Aorta (tissue), 5 donors: Measurements from ENCODE around the gene SLC22A1. TPM values are rescaled to one million over a fixed set of nuclear protein-coding genes. Genes with fewer than 3 reads are reported as not detected.
"Not testable (repeated sequence)": the region's sequence is repeated elsewhere in the genome, so short reads cannot be mapped to it uniquely, and the experiment has no call there.

Experiments used
- ATAC-seq: fragments of 200-7000 bp; cut with Tn5 transposase; one replicate; pipeline ENCODE4 v1.9.1; 2022; ENCODE audit warnings: moderate library complexity; ENCODE audit not compliant: low FRiP score
- DNase-seq, 2 donors: peaks; one replicate each; pipeline ENCODE4 v3.0.0-alpha.2; 2020
- H3K27ac ChIP-seq, 2 donors: one replicate each; pipeline ENCODE4 v1.5.1; 2013; ENCODE audit warnings: low read length in 2 of 2, mild to moderate bottlenecking in 2 of 2, moderate library complexity in 2 of 2, control low read depth in 1 of 2, inconsistent platforms in 1 of 2, low read depth in 1 of 2
- H3K27me3 ChIP-seq, 2 donors: one replicate each; pipeline ENCODE4 v1.6.1; 2013; ENCODE audit warnings: control low read depth in 1 of 2, low read length in 1 of 2, mild to moderate bottlenecking in 1 of 2, moderate library complexity in 1 of 2; ENCODE audit not compliant: insufficient read depth in 2 of 2, control insufficient read depth in 1 of 2
- H3K36me3 ChIP-seq, 2 donors: one replicate each; pipeline ENCODE4 v1.6.1; 2013; ENCODE audit warnings: control low read depth in 1 of 2, low read length in 1 of 2, mild to moderate bottlenecking in 1 of 2; ENCODE audit not compliant: insufficient read depth in 2 of 2, control insufficient read depth in 1 of 2
- H3K4me1 ChIP-seq, 2 donors: one replicate each; pipeline ENCODE4 v1.6.1; 2013; ENCODE audit warnings: low read length in 2 of 2, control low read depth in 1 of 2, mild to moderate bottlenecking in 1 of 2, moderate library complexity in 1 of 2; ENCODE audit not compliant: insufficient read depth in 2 of 2, control insufficient read depth in 1 of 2
- H3K4me3 ChIP-seq, 2 donors: one replicate each; pipeline ENCODE4 v1.5.1; 2013; ENCODE audit warnings: low read length in 2 of 2, control low read depth in 1 of 2, mild to moderate bottlenecking in 1 of 2
- H3K9me3 ChIP-seq: one replicate; pipeline ENCODE4 v1.6.1; 2013; ENCODE audit warnings: mild to moderate bottlenecking, low read length; ENCODE audit not compliant: control insufficient read depth
- WGBS, 2 donors: extraction: QIAGEN DNeasy Blood & Tissue Kit; methylation state at CpG; one replicate each; pipeline ENCODE4 v1.1.7; 2013; 5-methylcytosine and 5-hydroxymethylcytosine counted together
- intact Hi-C, 2 donors: fragments of 100-400 bp; cut with DNase I; formaldehyde crosslinking; loops; one replicate each; pipeline versions ENCODE4 v1.14.2 to v1.15.0; 2022
- polyA plus RNA-seq, 2 donors: library from polyadenylated mRNA; stranded (reverse); fragments of 200-250 nt; gene quantifications; one replicate each; pipeline ENCODE4 v1.2.3, GENCODE V29; 2013
- total RNA-seq, 2 donors: library from RNA; stranded (reverse); fragmentation: NEBNext Ultra II Directional; extraction: Animal tissue kit (Norgen Biotek cat#: 25700); gene quantifications; one replicate each; pipeline ENCODE4 v1.2.1, GENCODE V29; 2021
- donor health status: healthy with polysubstance abuse.
- donor health status: Bipolar disorder and iron deficiency.
- donor health status: DM: no; HTN: no; CAD: no.
- donor health status: DM: no; HTN: no; CAD: no.
- donor health status: DM: yes; HTN: yes; CAD: no.

The SLC22A1 gene
- total and polyA plus RNA-seq, 4 donors, result 1.4 to 2.8 (median 2.5) TPM; not detected in 1

GRCh38 chr6:160163425-160163824 lies 41.8 kb downstream of the SLC22A1 start:
- Histone ChIP-seq H3K4me1 (no peaks in the 10 kb centered on the region), H3K4me3 (no peak overlapping the region), H3K9me3 (no peaks in the 10 kb centered on the region), H3K27ac (no peak overlapping the region), H3K27me3 (no peaks in the 10 kb centered on the region), H3K36me3 (no peaks in the 10 kb centered on the region)
- intact Hi-C loops, result no loop called here
- ATAC-seq (no peak), DNase-seq (no peak)
- WGBS, 2 donors, result 80% methylated on average over 8 of the region's 8 CpGs

GRCh38 chr6:160163912-160164311 lies 42.3 kb downstream of the SLC22A1 start:
- Histone ChIP-seq H3K36me3 (no peaks in the 10 kb centered on the region), H3K27me3 (no peaks in the 10 kb centered on the region), H3K4me1 (no peaks in the 10 kb centered on the region), H3K27ac (no peak overlapping the region), H3K9me3 (no peaks in the 10 kb centered on the region), H3K4me3 (no peak overlapping the region)
- no peak for ATAC-seq
- WGBS, 2 donors, result 71 to 75% methylated on average over 7 of the region's 7 CpGs
- intact Hi-C loops, result no loop called here
- DNase-seq, result no peak

GRCh38 chr6:160165928-160166327 lies 44.3 kb downstream of the SLC22A1 start:
- H3K27me3 ChIP-seq, H3K4me3 ChIP-seq, H3K4me1 ChIP-seq, H3K36me3 ChIP-seq, ATAC-seq, DNase-seq, H3K27ac ChIP-seq, H3K9me3 ChIP-seq, intact Hi-C loops: not testable (repeated sequence)
- 95% methylated on average over 3 of the region's 3 CpGs for whole genome bisulfite sequencing, 2 donors

GRCh38 chr6:160167604-160168399 lies 46.2 kb downstream of the SLC22A1 start:
- WGBS, 2 donors, result 94 to 95% methylated on average over 7 of the region's 7 CpGs
- ATAC-seq, result no peak
- intact Hi-C loops, result no loop called here

GRCh38 chr6:160170018-160170680 lies 48.5 kb downstream of the SLC22A1 start:
- Histone ChIP-seq H3K9me3 (no peaks in the 10 kb centered on the region), H3K36me3 (no peaks in the 10 kb centered on the region), H3K4me1 (no peaks in the 10 kb centered on the region), H3K4me3 (no peak overlapping the region), H3K27ac (no peak overlapping the region), H3K27me3 (no peaks in the 10 kb centered on the region)
- DNase-seq, result no peak
- 22 to 36% methylated on average over 6 of the region's 6 CpGs for WGBS, 2 donors
- no peak for ATAC-seq
- intact Hi-C loops, result no loop called here

More at GRCh38 chr6:160167604-160168399, 46.2 kb downstream of the SLC22A1 start:
- H3K36me3 ChIP-seq, result no peaks in the 10 kb centered on the region
- H3K4me1 ChIP-seq, result no peaks in the 10 kb centered on the region
- no peak for DNase-seq
- no peaks in the 10 kb centered on the region for H3K9me3 ChIP-seq
- no peaks in the 10 kb centered on the region for H3K27me3 ChIP-seq
- no peak overlapping the region for H3K4me3 ChIP-seq
- no peak overlapping the region for H3K27ac ChIP-seq

GRCh38 chr6:160172704-160173103 lies 51.1 kb downstream of the SLC22A1 start:
- WGBS, 2 donors, result 95 to 98% methylated on average over 5 of the region's 5 CpGs
- DNase-seq (no peak), ATAC-seq (no peak)
- Histone ChIP-seq H3K4me3 (no peak overlapping the region), H3K9me3 (no peaks in the 10 kb centered on the region), H3K4me1 (no peaks in the 10 kb centered on the region), H3K27me3 (no peaks in the 10 kb centered on the region), H3K36me3 (no peaks in the 10 kb centered on the region), H3K27ac (no peak overlapping the region)
- intact Hi-C loops, result no loop called here

GRCh38 chr6:160173806-160174527 lies 52.4 kb downstream of the SLC22A1 start:
- no peak for DNase-seq
- 78 to 79% methylated on average over 9 of the region's 9 CpGs for WGBS, 2 donors
- H3K4me1 ChIP-seq, result no peaks in the 10 kb centered on the region
- H3K27me3 ChIP-seq, result no peaks in the 10 kb centered on the region
- H3K36me3 ChIP-seq, result no peaks in the 10 kb centered on the region
- no peak overlapping the region for H3K27ac ChIP-seq
- H3K4me3 ChIP-seq, result no peak overlapping the region
- H3K9me3 ChIP-seq, result no peaks in the 10 kb centered on the region
- intact Hi-C loops, result no loop called here
- no peak for ATAC-seq

- no peaks in the 10 kb centered on the region for H3K36me3 ChIP-seq
- intact Hi-C loops, result no loop called here
- WGBS, 2 donors, result 72 to 77% methylated on average over 2 of the region's 2 CpGs
- DNase-seq, result no peak
- no peaks in the 10 kb centered on the region for H3K9me3 ChIP-seq
- no peaks in the 10 kb centered on the region for H3K4me1 ChIP-seq
- no peak overlapping the region for H3K4me3 ChIP-seq
- no peak for ATAC-seq
- H3K27ac ChIP-seq, result no peak overlapping the region
- H3K27me3 ChIP-seq, result no peaks in the 10 kb centered on the region
Observed at GRCh38 chr6:160174681-160175080, 53.1 kb downstream of the SLC22A1 start.
